Osteocyte (in vitro differentiated cells): ENCODE data around the gene B4GALT1. TPM values are rescaled to one million over a fixed set of nuclear protein-coding genes. Genes with fewer than 3 reads are reported as not detected.

Experiments
- DNase-seq: peaks from one replicate; pipeline ENCODE4 v3.0.0; 2021; ENCODE audit warnings: mixed read lengths; ENCODE audit not compliant: unreplicated experiment; ENCODE audit errors: extremely low spot score
- H3K27ac Mint-ChIP-seq: one replicate; pipeline ENCODE4 v1.8.0; 2021; ENCODE audit warnings: mild to moderate bottlenecking, mixed read lengths; ENCODE audit not compliant: unreplicated experiment
- H3K27me3 Mint-ChIP-seq: one replicate; pipeline ENCODE4 v1.8.0; 2021; ENCODE audit warnings: mixed read lengths; ENCODE audit not compliant: unreplicated experiment
- H3K36me3 Mint-ChIP-seq: one replicate; pipeline ENCODE4 v1.8.0; 2021; ENCODE audit warnings: mixed read lengths; ENCODE audit not compliant: unreplicated experiment
- H3K4me1 Mint-ChIP-seq: one replicate; pipeline ENCODE4 v1.8.0; 2021; ENCODE audit warnings: mixed read lengths; ENCODE audit not compliant: unreplicated experiment
- H3K4me3 Mint-ChIP-seq: one replicate; pipeline ENCODE4 v1.8.0; 2021; ENCODE audit warnings: mild to moderate bottlenecking, moderate library complexity, mixed read lengths; ENCODE audit not compliant: unreplicated experiment
- H3K9me3 Mint-ChIP-seq: one replicate; pipeline ENCODE4 v1.8.0; 2021; ENCODE audit warnings: mixed read lengths; ENCODE audit not compliant: unreplicated experiment
- CTCF ChIP-seq: fragments of 200-600 bp; sonication (generic); IDR thresholded peaks from 2 replicates; pipeline ENCODE4 v1.5.0; 2021; ENCODE audit warnings: antibody characterized with exemption, mild to moderate bottlenecking, moderate library complexity
- total RNA-seq: library from RNA; stranded (reverse); gene quantifications from 2 replicates; pipeline ENCODE4 v1.2.1, GENCODE V29; 2021

Gene B4GALT1
- total RNA-seq, 1 donor from 2014 or later, result 40.9 TPM

DNA sequence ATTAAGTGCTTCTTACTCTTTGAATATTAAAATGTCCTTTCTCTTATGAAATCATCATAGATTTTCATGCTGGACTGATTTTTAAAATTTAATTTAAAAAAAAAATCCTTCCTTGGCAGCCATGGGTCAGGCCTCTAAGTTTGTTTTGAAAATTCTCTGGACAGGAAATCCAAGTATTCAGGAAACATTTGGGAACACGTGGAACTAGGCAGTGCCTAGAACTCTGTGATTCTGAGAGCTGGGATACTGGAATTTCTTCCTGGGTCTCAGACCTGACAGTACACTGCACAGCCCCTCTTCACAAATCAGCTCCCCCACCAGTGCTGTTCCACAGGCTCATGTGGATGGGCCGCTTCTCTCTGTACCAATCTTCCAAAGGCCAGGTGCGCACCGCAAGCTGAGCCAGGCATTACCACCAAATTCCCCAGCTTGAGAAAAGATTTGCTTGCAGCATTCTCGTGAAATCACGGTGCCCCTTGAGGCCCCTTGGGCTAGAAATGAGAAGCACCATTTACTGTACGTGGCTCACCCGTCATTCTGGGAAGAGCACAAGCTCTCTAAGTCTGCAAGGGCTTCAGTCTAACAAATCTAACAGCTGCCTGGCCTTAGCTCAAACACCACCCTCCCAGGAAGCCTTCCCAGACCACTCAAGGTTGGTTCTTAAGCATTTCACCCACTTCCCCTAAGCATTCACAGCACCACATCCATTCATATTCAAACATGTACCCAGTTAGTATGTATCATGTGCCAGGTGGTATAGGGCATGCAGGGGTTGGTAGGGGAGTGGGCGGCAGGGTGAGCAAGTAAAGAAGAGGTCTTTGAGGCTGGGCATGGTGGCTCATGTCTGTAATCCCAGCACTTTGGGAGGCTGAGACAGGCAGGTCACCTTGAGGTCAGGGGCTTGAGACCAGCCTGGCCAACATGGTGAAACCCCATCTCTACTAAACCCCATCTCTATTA, 26.5 kb downstream of the B4GALT1 start:
- H3K4me3 Mint-ChIP-seq, result peak overlapping the region; percentile 19
- no peak for TF ChIP-seq CTCF

DNA sequence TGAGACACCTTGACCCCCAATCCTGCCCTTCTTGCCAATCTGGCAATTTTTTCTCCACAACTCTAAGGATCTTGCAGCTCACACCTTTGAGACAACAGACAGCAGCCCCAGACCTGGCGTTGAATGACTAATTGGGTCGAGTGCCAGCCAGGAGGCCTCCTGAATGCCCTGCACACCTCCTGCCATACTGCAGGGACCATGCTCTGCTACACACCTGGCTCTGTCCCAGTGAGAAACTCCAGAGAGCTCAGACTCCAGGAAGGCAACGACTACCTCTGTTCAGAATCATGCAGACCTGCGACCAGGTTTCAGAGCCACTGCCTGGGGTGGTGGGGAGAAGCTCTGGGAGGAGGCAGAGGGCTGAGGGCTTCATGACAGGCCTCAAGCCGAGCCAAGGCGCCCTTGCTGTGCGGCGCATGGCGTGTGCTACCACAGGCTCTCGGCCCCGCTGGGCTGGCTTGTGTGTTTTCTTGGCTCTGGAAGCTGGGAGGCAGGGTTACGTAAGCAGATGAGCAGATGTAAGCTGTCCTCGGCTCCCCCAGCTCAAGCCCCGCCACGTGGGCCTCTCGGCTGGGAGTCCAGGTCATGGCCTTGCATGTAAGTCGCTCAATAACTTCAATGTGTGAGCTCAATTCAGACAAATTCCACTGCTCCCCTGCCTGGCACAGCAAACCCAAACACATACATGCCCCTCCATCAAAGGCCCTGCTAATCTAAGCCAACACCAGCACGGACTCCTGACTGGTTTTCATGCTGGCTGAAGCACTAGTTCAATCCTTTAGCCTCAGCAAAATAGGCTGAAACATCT, 27.5 kb downstream of the B4GALT1 start:
- peaks cover 59% of the 10 kb centered on the region for H3K4me1 Mint-ChIP-seq
- no peak overlapping the region for H3K4me3 Mint-ChIP-seq
- peak overlapping the region; percentile 78 for H3K27ac Mint-ChIP-seq
- no peaks in the 10 kb centered on the region for H3K27me3 Mint-ChIP-seq
- no peak for TF ChIP-seq CTCF
- H3K9me3 Mint-ChIP-seq, result no peaks in the 10 kb centered on the region
- peak; percentile 94 for DNase-seq
- H3K36me3 Mint-ChIP-seq, result peaks cover 1% of the 10 kb centered on the region

More for the DNA sequence above, 26.5 kb downstream of the B4GALT1 start:
- H3K4me1 Mint-ChIP-seq, result peaks cover 53% of the 10 kb centered on the region
- no peaks in the 10 kb centered on the region for H3K9me3 Mint-ChIP-seq
- no peaks in the 10 kb centered on the region for H3K27me3 Mint-ChIP-seq
- H3K27ac Mint-ChIP-seq, result peak overlapping the region; percentile 78
- peaks cover 1% of the 10 kb centered on the region for H3K36me3 Mint-ChIP-seq
- no peak for DNase-seq

GRCh38 chr9:33138768-33139167, 28.4 kb downstream of the B4GALT1 start:
- Mint-ChIP-seq H3K4me1 (peaks cover 59% of the 10 kb centered on the region), H3K9me3 (no peaks in the 10 kb centered on the region)

DNA sequence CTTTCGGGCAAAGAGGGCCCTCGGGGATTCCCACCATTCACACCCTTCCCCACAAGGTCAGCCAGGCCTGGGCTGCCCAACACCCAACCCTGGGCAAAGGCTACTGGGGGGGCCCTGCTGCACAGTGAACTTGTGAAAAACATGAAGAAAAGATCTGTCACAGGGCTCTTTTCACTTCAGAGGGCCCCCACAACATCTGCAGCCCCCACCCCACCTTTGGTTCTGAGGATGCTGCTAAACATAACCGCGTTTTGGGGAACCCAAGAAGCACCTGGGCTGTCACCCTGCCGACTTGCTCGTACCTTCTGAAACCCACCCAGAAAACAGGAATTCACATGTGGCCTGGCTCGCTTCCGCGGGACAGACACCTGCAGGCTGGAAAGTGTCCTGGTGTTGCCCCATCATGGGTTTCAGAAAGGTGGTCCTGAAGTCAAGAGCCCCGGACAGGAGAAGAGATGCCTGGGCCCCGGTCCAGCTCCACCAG, 29.3 kb downstream of the B4GALT1 start:
- H3K27me3 Mint-ChIP-seq, result no peaks in the 10 kb centered on the region
- no peak overlapping the region for H3K4me3 Mint-ChIP-seq
- H3K27ac Mint-ChIP-seq, result no peak overlapping the region
- TF ChIP-seq CTCF, result no peak
- peaks cover 59% of the 10 kb centered on the region for H3K4me1 Mint-ChIP-seq
- peaks cover 7% of the 10 kb centered on the region for H3K36me3 Mint-ChIP-seq
- no peaks in the 10 kb centered on the region for H3K9me3 Mint-ChIP-seq
- DNase-seq, result no peak

More at GRCh38 chr9:33138768-33139167, 28.4 kb downstream of the B4GALT1 start:
- H3K4me3 Mint-ChIP-seq, result no peak overlapping the region
- H3K27ac Mint-ChIP-seq, result no peak overlapping the region
- DNase-seq, result no peak
- H3K36me3 Mint-ChIP-seq, result peaks cover 2% of the 10 kb centered on the region
- no peaks in the 10 kb centered on the region for H3K27me3 Mint-ChIP-seq
- TF ChIP-seq CTCF, result no peak
